Kidney glomerular epithelial cell (primary cell): ENCODE data around the gene LRRC4C.

Experiments used
- DNase-seq: peaks from one replicate; lab custom pipeline; 2025; lab: John Stamatoyannopoulos, UW

Gene LRRC4C

GRCh38 chr11:40291329-40291728, 1168.1 kb downstream of the LRRC4C start:
- DNase-seq, result no peak

GRCh38 chr11:40290171-40290631, 1169.3 kb downstream of the LRRC4C start:
- no peak for DNase-seq

GRCh38 chr11:40289370-40289769, 1170.1 kb downstream of the LRRC4C start:
- no peak for DNase-seq

GRCh38 chr11:40287916-40288803, 1171.3 kb downstream of the LRRC4C start:
- DNase-seq, result no peak

GRCh38 chr11:40286137-40286536, 1173.3 kb downstream of the LRRC4C start:
- DNase-seq, result no peak

- DNase-seq, result no peak
These were observed 1173.9 kb downstream of the LRRC4C start for GRCh38 chr11:40285558-40285957.

- no peak for DNase-seq
These were observed 1178.3 kb downstream of the LRRC4C start for GRCh38 chr11:40281052-40281580.

GRCh38 chr11:40280159-40281051, 1179.0 kb downstream of the LRRC4C start:
- DNase-seq, result no peak

- no peak for DNase-seq
These were observed 1182.5 kb downstream of the LRRC4C start for GRCh38 chr11:40276960-40277359.

GRCh38 chr11:40274017-40274416, 1185.4 kb downstream of the LRRC4C start:
- peak; percentile 86 for DNase-seq

- no peak for DNase-seq
These were observed 1186.2 kb downstream of the LRRC4C start for GRCh38 chr11:40273192-40273732.

- DNase-seq, result no peak
These were observed 1188.1 kb downstream of the LRRC4C start for GRCh38 chr11:40271361-40271760.

GRCh38 chr11:40269865-40270264, 1189.6 kb downstream of the LRRC4C start:
- DNase-seq, result no peak

- no peak for DNase-seq
These were observed 1190.9 kb downstream of the LRRC4C start for GRCh38 chr11:40268551-40268950.

- no peak for DNase-seq
These were observed 1204.0 kb downstream of the LRRC4C start for GRCh38 chr11:40255457-40255856.

GRCh38 chr11:40253166-40253565, 1206.3 kb downstream of the LRRC4C start:
- DNase-seq, result no peak

GRCh38 chr11:40252236-40252635, 1207.2 kb downstream of the LRRC4C start:
- no peak for DNase-seq

GRCh38 chr11:40246983-40247382, 1212.5 kb downstream of the LRRC4C start:
- DNase-seq, result no peak

GRCh38 chr11:40241524-40242051, 1217.9 kb downstream of the LRRC4C start:
- no peak for DNase-seq

GRCh38 chr11:40240284-40240683, 1219.2 kb downstream of the LRRC4C start:
- DNase-seq, result no peak

GRCh38 chr11:40236526-40236925, 1222.9 kb downstream of the LRRC4C start:
- DNase-seq, result no peak

GRCh38 chr11:40235841-40236240, 1223.6 kb downstream of the LRRC4C start:
- DNase-seq, result no peak
